Measurements from ENCODE around the gene F2RL3.

DNA sequence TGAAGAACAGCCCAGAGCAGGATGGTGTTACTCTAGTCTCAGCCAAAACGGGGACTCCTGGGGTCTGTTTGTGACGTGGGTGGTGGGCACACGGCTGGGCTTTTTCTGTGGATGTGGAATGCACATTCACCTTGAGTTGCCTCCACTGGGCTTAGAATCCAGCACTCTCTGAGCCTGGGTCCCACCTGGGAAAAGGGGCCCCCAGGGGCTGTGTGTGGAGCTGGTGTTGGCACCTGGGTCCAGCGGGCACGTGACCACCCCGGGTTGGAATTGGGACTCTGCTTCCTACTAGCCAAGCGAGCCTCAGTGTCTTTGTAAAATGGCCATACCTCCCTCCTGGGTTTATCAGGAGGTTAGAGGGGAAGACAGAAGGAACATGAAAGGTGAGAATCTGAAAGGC lies 29.2 kb upstream of the F2RL3 start:
- TF ChIP-seq, protein P1, sequence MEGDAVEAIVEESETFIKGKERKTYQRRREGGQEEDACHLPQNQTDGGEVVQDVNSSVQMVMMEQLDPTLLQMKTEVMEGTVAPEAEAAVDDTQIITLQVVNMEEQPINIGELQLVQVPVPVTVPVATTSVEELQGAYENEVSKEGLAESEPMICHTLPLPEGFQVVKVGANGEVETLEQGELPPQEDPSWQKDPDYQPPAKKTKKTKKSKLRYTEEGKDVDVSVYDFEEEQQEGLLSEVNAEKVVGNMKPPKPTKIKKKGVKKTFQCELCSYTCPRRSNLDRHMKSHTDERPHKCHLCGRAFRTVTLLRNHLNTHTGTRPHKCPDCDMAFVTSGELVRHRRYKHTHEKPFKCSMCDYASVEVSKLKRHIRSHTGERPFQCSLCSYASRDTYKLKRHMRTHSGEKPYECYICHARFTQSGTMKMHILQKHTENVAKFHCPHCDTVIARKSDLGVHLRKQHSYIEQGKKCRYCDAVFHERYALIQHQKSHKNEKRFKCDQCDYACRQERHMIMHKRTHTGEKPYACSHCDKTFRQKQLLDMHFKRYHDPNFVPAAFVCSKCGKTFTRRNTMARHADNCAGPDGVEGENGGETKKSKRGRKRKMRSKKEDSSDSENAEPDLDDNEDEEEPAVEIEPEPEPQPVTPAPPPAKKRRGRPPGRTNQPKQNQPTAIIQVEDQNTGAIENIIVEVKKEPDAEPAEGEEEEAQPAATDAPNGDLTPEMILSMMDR (optimal IDR thresholded peaks at IDR 0.05 in 1 of 3, IDR thresholded peaks at IDR 0.05 in 1 of 3, conservative IDR thresholded peaks at IDR 0.05 in 1 of 3; ENCODE audit: extremely low read depth in 1 of 3, insufficient read depth in 2 of 3, low read length in 3 of 3), result no peak
- TF ChIP-seq EZH2 (IDR thresholded peaks at IDR 0.05; ENCODE audit: low read length), result no peak

All from keratinocyte (primary cell).